Right ventricle myocardium inferior (tissue), 1 donor: ENCODE measurements around the gene TXLNB. TPM values are rescaled to one million over a fixed set of nuclear protein-coding genes. Genes with fewer than 3 reads are reported as not detected.

Experiments
- ATAC-seq: fragments of 200-7000 bp; cut with Tn5 transposase; one replicate; pipeline ENCODE4 v1.9.1; 2020; ENCODE audit warnings: mild to moderate bottlenecking, moderate library complexity
- DNase-seq: peaks from one replicate; pipeline ENCODE4 v3.0.0; 2021; ENCODE audit errors: missing footprints
- intact Hi-C: fragments of 100-400 bp; cut with DNase I; formaldehyde crosslinking; loops from one replicate; pipeline ENCODE4 v1.11.0; 2022
- total RNA-seq: library from RNA; stranded (reverse); fragmentation: NEBNext Ultra II Directional; extraction: Animal tissue kit (Norgen Biotek cat#: 25700); gene quantifications from one replicate; pipeline ENCODE4 v1.2.1, GENCODE V29; 2021
- donor health status: DM: no; HTN: yes; CAD: no; lungs with severe emphysema.

TXLNB gene
- total RNA-seq, 1 donor from 2014 or later, result 122 TPM

DNA sequence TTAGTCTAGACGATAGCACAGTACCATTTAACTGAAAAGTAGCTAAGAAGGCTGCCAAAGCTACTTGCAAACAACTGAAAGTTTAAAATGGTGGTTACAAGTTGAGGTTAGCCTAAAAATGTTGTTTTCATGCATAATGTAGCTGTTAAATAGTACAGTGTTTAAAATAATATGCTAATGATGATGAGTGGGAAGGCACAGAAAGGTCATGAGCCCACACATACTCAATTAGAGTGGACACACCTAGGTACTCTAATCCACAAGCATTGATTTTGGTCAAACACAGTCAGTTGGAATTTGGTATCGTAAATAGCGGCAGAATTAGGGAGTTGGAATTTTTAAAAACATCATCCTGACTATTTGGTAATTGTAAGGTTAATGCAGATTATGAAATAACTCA, 7.0 kb downstream of the TXLNB start:
- intact Hi-C loops, result loop anchor here (5.0 kb wide), 2 partner anchors 32 to 147 kb away; partner anchors contain the start of gene HECA
- DNase-seq (no peak), ATAC-seq (no peak)

GRCh38 chr6:139282684-139283083, 9.1 kb downstream of the TXLNB start:
- ATAC-seq (no peak), DNase-seq (no peak)
- intact Hi-C loops, result no loop called here

GRCh38 chr6:139278190-139278589, 13.6 kb downstream of the TXLNB start:
- ATAC-seq, result no peak
- intact Hi-C loops, result no loop called here
- DNase-seq, result no peak

DNA sequence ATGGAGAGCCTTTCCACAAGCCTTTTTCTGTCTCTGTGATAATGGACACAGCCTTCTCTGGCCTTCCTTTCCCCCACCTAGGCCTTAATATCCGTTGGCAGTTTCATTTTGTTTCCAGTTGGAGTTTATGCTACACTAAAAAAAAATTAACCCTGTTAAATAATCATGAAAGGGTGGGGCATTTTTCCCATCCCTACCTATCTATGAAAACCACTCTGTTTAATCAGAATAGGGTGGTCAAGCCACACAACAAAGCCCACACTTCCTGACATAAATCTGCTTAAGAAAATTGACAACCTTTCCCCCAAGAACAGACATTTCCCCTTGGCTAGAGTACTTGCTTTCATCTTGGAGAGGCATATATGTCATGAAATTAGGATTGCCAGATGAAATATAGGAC, 14.2 kb downstream of the TXLNB start:
- intact Hi-C loops, result no loop called here
- ATAC-seq, result no peak
- DNase-seq, result no peak

GRCh38 chr6:139277161-139277560, 14.6 kb downstream of the TXLNB start:
- intact Hi-C loops, result no loop called here

GRCh38 chr6:139275279-139276055, 16.3 kb downstream of the TXLNB start:
- ATAC-seq (no peak), DNase-seq (no peak)
- intact Hi-C loops, result no loop called here

More at GRCh38 chr6:139277161-139277560, 14.6 kb downstream of the TXLNB start:
- ATAC-seq (no peak), DNase-seq (no peak)

DNA sequence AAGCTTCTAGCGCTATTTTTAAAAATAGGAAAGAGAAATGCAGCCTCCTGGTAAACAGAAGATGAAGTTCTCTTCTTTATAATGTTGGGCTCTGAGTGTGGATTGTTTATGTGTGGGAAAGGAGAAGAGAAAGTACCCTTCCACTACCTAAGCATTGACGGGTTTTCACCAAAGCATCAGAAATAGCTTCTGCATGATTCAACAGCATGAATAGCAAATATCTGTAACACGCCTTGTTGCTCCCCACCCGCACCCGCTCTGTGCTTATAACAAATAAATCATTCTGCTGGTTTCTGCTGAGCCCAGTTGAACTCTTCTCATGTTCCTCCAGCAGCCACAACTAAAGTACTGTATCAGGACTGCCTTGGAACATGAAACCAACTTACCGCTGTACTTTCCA, 20.7 kb downstream of the TXLNB start:
- intact Hi-C loops, result no loop called here
- no peak for DNase-seq
- peak; percentile 31 for ATAC-seq

DNA sequence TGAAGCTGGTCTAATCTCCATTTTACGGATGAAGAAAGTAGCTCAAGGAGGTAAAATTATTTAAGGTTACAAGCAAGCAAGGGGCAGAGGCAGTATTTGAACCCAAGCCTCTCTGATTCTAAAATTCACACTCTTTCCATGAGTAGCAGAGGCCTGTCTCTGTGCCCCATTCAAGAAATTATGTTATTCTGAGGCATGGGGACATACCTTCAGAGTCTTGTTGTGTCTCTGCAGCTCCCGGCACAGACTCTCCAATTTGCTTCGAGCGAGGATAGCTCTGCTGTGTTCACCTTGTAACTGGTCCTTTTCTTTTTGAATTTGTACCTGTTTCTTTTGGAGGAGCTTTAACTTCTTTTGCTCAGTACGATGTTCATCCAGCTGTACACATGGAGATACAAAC, 21.5 kb downstream of the TXLNB start:
- DNase-seq, result no peak
- intact Hi-C loops, result no loop called here
- ATAC-seq, result no peak

- DNase-seq (no peak), ATAC-seq (no peak)
- intact Hi-C loops, result no loop called here
Observed at GRCh38 chr6:139265512-139266190, 26.1 kb downstream of the TXLNB start.

- DNase-seq (no peak), ATAC-seq (no peak)
- intact Hi-C loops, result no loop called here
Observed at GRCh38 chr6:139262519-139263300, 29.1 kb downstream of the TXLNB start.

DNA sequence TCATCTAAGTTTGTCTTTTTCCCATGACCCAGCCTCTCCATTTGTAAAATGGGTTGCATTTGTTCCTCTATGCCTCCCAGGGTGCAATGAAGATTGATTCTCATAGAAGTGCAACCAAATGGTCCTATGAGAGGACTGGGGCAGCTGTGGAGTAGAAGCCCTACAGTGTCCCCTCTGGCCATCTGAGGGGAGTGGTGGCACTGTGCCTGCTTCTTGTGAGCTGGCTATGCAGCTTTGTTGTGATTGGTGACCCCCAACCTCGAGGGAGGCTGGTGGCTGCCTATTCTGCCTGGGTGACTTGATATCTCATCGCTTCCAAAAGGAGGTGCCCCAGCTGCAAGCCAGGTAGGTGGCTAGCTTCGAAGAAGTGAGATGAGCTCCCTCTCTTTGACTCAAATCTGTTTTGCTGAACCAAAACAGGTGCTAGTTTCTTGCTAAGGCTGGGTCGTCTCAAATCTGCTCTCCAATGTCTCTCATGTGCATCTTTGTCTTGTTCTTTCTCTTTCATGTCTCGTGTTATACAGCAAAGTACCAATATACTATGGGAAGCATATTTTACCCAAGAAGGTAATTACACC, 33.9 kb downstream of the TXLNB start:
- no peak for ATAC-seq
- intact Hi-C loops, result no loop called here
- no peak for DNase-seq

DNA sequence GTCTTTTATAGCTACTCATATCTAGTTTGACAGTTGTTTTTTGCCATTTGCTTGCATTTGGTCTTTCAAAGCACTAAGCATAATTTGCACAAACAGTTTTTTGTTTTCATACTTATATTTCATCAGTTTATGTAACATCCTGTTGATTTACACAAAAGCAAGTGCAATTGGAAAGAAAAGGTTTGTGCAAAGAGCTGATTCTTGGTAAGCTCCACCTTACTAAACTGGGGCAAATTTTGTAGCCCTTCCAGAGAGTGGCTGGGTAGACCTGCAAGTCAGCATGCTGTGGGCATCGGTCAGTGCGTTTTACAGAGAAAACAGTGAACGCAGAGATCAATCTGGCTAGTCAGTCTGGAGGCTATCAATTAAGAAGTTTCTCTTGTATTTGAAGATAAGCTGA, 34.5 kb downstream of the TXLNB start:
- DNase-seq (no peak), ATAC-seq (no peak)
- intact Hi-C loops, result no loop called here

DNA sequence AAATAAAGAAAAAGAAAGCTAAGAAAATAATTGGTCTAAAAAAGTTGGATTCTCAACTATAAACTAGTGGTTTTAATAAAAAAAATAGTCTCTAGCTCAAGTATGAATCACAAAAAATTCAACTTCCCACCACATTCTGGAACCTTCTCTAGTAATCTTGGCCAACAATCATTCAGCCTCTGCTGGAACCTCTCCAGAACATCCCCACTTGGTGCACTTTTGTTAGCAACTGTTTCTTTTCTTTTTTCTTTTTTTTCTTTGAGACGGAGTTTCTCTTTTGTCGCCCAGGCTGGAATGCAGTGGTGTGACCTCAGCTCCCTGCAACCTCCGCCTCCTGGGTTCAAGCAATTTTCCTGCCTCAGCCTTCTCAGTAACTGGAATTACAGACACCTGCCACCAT, 35.7 kb downstream of the TXLNB start:
- ATAC-seq, result no peak
- no peak for DNase-seq
- intact Hi-C loops, result no loop called here

DNA sequence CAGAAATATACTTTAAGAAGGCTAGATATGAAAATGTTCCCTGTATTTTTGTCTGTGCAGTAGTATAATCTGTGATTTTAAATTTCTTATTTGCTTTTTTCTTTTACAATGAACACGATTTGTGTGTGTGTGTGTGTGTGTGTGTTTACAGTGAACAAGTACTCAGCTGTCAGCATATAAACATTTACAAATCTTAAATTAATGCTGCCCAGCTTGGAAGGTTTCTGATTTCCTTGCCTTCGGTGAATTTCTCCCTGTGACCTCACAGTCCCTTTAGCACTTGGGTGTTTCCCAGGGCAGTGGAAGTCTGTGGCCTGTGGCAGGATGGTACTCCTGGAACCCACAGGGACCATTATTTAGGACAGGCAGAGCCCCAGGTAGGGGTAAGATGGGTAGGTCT, 37.6 kb downstream of the TXLNB start:
- DNase-seq (no peak), ATAC-seq (no peak)
- intact Hi-C loops, result loop anchor here (5.0 kb wide), 1 partner anchor 33 kb away; no protein-coding TSS in a partner anchor

GRCh38 chr6:139253656-139254055, 38.1 kb downstream of the TXLNB start:
- ATAC-seq, result no peak
- intact Hi-C loops, result loop anchor here (5.0 kb wide), 1 partner anchor 34 kb away; no protein-coding TSS in a partner anchor
- DNase-seq, result no peak

DNA sequence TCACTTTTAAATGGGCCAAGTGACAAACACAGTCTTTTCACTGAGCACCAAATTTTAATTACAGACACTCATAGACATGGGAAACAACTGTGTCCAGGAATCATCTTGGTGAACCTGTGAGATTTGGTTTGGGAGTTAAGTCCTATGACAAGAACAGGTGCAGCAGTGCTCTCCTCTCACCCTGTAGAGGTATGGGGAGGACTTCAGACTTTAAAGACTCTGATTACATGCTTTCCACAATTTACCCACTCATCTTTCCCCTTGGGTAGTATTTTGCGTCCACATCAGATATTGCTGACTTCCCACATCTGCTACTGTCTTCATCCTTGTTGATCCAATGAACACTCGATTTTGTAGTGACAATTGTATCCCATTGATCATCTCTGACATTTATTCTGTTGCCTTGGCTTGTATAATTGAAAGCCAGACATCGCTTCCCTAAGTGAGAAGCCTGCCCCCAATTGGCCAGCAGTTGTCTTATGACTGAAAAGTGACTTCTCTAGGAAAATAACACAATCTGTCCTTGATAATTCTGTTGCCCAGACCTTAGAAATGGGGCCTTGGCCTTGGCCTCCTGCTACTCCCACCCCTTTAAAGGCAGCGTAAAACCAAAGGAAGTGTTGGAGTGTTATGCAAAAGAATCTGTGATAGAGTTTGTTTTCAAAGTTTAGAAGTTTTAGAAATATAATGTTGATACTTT, 40.0 kb downstream of the TXLNB start:
- ATAC-seq, result peak; percentile 17

GRCh38 chr6:139251045-139251690, 40.6 kb downstream of the TXLNB start:
- ATAC-seq (peak; percentile 81), DNase-seq (no peak)
- intact Hi-C loops, result loop anchor here (1.0 to 5.0 kb wide), 2 partner anchors 36 to 116 kb away; partner anchors contain the start of gene HECA

More for the DNA sequence above, 40.0 kb downstream of the TXLNB start:
- no peak for DNase-seq
- intact Hi-C loops, result loop anchor here (1.0 to 5.0 kb wide), 2 partner anchors 35 to 117 kb away; partner anchors contain the start of gene HECA
